Bronchial epithelial cell (primary cell): ENCODE results near the gene RNF220. TPM values are rescaled to one million over a fixed set of nuclear protein-coding genes. Genes with fewer than 3 reads are reported as not detected.
A peak's percentile ranks its signal among the peaks of the same experiment; 100 is the strongest.

Experiments used
- DNase-seq: peaks from one replicate; pipeline ENCODE4 v3.0.0-alpha.2; 2010; ENCODE audit warnings: low read depth
- FAIRE-seq: peaks from 2 replicates; lab custom pipeline; 2011; peaks lifted over from hg19 to GRCh38; lab: Jason Lieb, UNC
- H3K27me3 ChIP-seq: 2 replicates; pipeline ENCODE4 v1.5.1; 2011; ENCODE audit warnings: low read length; ENCODE audit not compliant: control insufficient read depth, insufficient read depth
- H3K36me3 ChIP-seq: 2 replicates; pipeline ENCODE4 v1.5.1; 2011; ENCODE audit warnings: low read length; ENCODE audit not compliant: control insufficient read depth, insufficient read depth
- H3K4me3 ChIP-seq: 2 replicates; pipeline ENCODE4 v1.5.1; 2011; ENCODE audit warnings: mild to moderate bottlenecking, low read depth, low read length, control low read depth
- CTCF ChIP-seq: IDR thresholded peaks from 2 replicates; pipeline ENCODE4 v1.5.1; 2011; ENCODE audit warnings: mild to moderate bottlenecking, moderate library complexity, low read length, control low read depth, inconsistent platforms; ENCODE audit not compliant: insufficient read depth, severe bottlenecking
- total RNA-seq: library from RNA; depleted of rRNA; stranded (reverse); fragments of >200 nt; gene quantifications from 2 replicates; pipeline ENCODE4 v1.2.1, GENCODE V29; 2014

Gene RNF220
- total RNA-seq, 1 donor from 2014 or later = 94.5 TPM

GRCh38 chr1:44553127-44553758, 148.2 kb downstream of the RNF220 start:
- FAIRE-seq (no peak), DNase-seq (peak; percentile 50)
- H3K4me3 ChIP-seq = no peak overlapping the region
- H3K36me3 ChIP-seq = no peaks in the 10 kb centered on the region
- no peaks in the 10 kb centered on the region for H3K27me3 ChIP-seq
- TF ChIP-seq CTCF = no peak

GRCh38 chr1:44553771-44554170, 148.7 kb downstream of the RNF220 start:
- H3K4me3 ChIP-seq = no peak overlapping the region
- no peaks in the 10 kb centered on the region for H3K27me3 ChIP-seq
- FAIRE-seq (peak; percentile 92), DNase-seq (peak; percentile 86)
- no peaks in the 10 kb centered on the region for H3K36me3 ChIP-seq
- no peak for TF ChIP-seq CTCF

GRCh38 chr1:44554706-44555105, 149.7 kb downstream of the RNF220 start:
- FAIRE-seq (no peak), DNase-seq (peak; percentile 88)
- no peak overlapping the region for H3K4me3 ChIP-seq
- no peak for TF ChIP-seq CTCF
- H3K27me3 ChIP-seq = no peaks in the 10 kb centered on the region
- H3K36me3 ChIP-seq = no peaks in the 10 kb centered on the region

- Histone ChIP-seq H3K4me3 (no peak overlapping the region), H3K27me3 (no peaks in the 10 kb centered on the region), H3K36me3 (no peaks in the 10 kb centered on the region)
- DNase-seq (peak; percentile 67), FAIRE-seq (no peak)
- TF ChIP-seq CTCF = no peak
These were observed 152.7 kb downstream of the RNF220 start for GRCh38 chr1:44557778-44558177.

GRCh38 chr1:44558883-44559282, 153.8 kb downstream of the RNF220 start:
- DNase-seq = no peak
- Histone ChIP-seq H3K4me3 (no peak overlapping the region), H3K27me3 (no peaks in the 10 kb centered on the region), H3K36me3 (no peaks in the 10 kb centered on the region)
- no peak for TF ChIP-seq CTCF
- FAIRE-seq = no peak

GRCh38 chr1:44559330-44559729, 154.3 kb downstream of the RNF220 start:
- Histone ChIP-seq H3K27me3 (no peaks in the 10 kb centered on the region), H3K4me3 (no peak overlapping the region), H3K36me3 (no peaks in the 10 kb centered on the region)
- no peak for FAIRE-seq
- no peak for DNase-seq
- no peak for TF ChIP-seq CTCF
